SK-N-MC (cell line): ENCODE measurements around the gene ZDHHC13.

Source experiments
- DNase-seq: peaks from one replicate; pipeline ENCODE4 v3.0.0-alpha.2; 2011; ENCODE audit warnings: low read depth, low spot score
- H3K27ac ChIP-seq: fragments of 200-600 bp; sonication (generic); 2 replicates; pipeline ENCODE4 v1.5.1; 2016; ENCODE audit warnings: mixed run types
- H3K36me3 ChIP-seq: fragments of 200-600 bp; sonication (generic); 2 replicates; pipeline ENCODE4 v1.6.1; 2017; ENCODE audit warnings: antibody characterized with exemption, low read length, mixed read lengths; ENCODE audit not compliant: insufficient read depth
- H3K4me3 ChIP-seq: fragments of 200-600 bp; sonication (generic); 2 replicates; pipeline ENCODE4 v1.5.1; 2016
- H3K9ac ChIP-seq: fragments of 200-600 bp; sonication (generic); 2 replicates; pipeline ENCODE4 v1.8.0; 2017; ENCODE audit warnings: mixed run types, mixed read lengths; ENCODE audit not compliant: insufficient read length
- H3K9me3 ChIP-seq: fragments of 200-600 bp; sonication (generic); 2 replicates; pipeline ENCODE4 v1.6.1; 2017; ENCODE audit warnings: low read depth, mild to moderate bottlenecking, antibody characterized with exemption, low read length, moderate library complexity, mixed read lengths
- EZH2 ChIP-seq: fragments of 200-600 bp; sonication (generic); IDR thresholded peaks from one replicate; pipeline ENCODE4 v1.6.1; 2017; ENCODE audit warnings: antibody characterized with exemption
- FOXP2 ChIP-seq: optimal IDR thresholded peaks from 2 replicates; pipeline ENCODE3; 2011; ENCODE audit warnings: mild to moderate bottlenecking, moderate library complexity; ENCODE audit not compliant: insufficient read depth; ENCODE audit errors: extremely low read length, control extremely low read depth
- POLR2AphosphoS5 ChIP-seq: IDR thresholded peaks from 2 replicates; pipeline ENCODE4 v1.6.1; 2012; ENCODE audit warnings: mild to moderate bottlenecking, low read depth, low read length, borderline replicate concordance

The ZDHHC13 gene

DNA sequence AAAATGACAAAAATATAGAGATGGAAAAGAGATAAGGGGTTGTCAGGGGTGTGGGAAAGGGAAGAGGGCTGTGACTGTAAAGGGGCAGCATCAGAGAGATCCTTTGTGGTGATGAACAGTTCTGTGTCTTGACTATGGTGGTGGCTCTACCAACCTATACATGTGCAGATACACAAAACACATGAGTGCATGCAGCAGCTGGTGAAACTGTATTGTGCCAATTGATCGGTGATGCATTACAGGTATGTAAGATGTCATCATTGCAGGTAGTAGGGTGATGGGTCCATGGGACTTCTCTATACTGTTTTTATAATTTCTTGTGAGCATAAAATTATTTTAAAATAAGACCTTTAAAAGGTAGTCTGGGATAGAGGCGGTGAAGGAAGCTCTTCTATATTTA, 24.1 kb upstream of the ZDHHC13 start:
- Histone ChIP-seq H3K9ac (no peak overlapping the region), H3K27ac (no peak overlapping the region), H3K4me3 (no peak overlapping the region), H3K36me3 (no peaks in the 10 kb centered on the region), H3K9me3 (no peaks in the 10 kb centered on the region)
- no peak for TF ChIP-seq POLR2AphosphoS5
- no peak for TF ChIP-seq EZH2
- no peak for TF ChIP-seq FOXP2
- DNase-seq, result no peak

DNA sequence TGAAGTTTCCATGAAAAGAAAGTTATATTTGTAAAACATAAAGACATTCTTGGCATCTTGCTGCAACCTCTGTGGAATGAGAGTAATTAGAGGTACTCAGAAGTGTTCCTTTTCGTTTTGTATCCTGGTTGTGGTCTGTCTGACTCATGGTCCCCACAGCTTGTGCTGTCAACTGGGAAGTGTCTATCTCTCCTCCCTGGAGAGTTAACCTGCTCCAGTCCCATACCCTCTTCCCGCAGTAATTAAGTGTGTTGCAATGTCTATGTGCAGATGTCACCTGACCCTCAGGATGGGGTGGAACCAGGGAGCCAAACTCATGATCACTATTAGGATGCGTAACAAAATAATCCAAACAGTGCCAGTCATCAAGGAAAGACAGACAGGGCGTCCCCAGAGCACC, 23.0 kb upstream of the ZDHHC13 start:
- Histone ChIP-seq H3K27ac (no peak overlapping the region), H3K9me3 (no peaks in the 10 kb centered on the region), H3K4me3 (no peak overlapping the region), H3K36me3 (no peaks in the 10 kb centered on the region), H3K9ac (no peak overlapping the region)
- DNase-seq, result no peak
- TF ChIP-seq POLR2AphosphoS5 (no peak), EZH2 (no peak), FOXP2 (no peak)

DNA sequence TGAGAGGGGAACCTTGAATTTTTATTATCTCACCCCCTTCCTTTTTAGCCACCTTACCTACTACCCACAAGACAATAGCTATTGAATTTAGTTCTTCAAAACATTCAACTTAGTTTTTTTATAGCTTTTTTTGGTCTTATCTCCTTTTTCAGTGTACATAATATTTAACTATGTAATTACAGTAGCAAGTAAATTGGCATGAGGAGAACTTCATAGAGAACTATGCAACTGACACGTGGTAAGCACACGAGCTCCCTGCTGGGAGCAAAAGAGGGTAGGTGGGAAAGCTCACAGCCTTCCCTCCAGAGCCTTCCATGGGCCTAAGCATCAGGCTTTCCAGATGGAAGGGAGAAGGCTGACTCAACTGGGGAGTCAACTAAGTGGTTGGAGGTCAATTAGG, 22.1 kb upstream of the ZDHHC13 start:
- Histone ChIP-seq H3K9ac (no peak overlapping the region), H3K9me3 (no peaks in the 10 kb centered on the region), H3K4me3 (no peak overlapping the region), H3K36me3 (no peaks in the 10 kb centered on the region), H3K27ac (no peak overlapping the region)
- no peak for DNase-seq
- TF ChIP-seq EZH2 (no peak), FOXP2 (no peak)

DNA sequence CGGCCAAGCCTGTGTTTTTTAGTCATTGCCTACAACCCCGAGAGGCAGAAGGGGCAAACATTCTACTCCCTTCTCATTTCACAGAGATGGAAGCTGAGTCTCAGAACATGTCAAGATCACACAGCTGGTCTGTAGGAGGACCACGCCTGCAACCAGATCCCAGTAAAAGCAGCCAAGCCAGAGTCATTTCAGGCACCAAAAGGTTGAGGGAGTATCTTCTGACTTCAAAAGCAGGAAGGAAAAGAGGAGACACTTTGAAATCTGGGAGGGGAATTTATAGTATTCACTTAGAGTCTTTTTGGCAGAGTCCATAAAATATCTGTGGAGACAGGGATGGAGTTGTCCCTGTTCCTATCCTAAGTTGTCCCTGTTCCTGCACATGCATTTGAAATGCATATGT, 17.9 kb upstream of the ZDHHC13 start:
- DNase-seq, result no peak
- no peak overlapping the region for H3K4me3 ChIP-seq
- TF ChIP-seq POLR2AphosphoS5, result no peak
- TF ChIP-seq EZH2, result no peak
- no peak for TF ChIP-seq FOXP2
- H3K27ac ChIP-seq, result no peak overlapping the region
- no peaks in the 10 kb centered on the region for H3K36me3 ChIP-seq
- no peaks in the 10 kb centered on the region for H3K9me3 ChIP-seq
- no peak overlapping the region for H3K9ac ChIP-seq

DNA sequence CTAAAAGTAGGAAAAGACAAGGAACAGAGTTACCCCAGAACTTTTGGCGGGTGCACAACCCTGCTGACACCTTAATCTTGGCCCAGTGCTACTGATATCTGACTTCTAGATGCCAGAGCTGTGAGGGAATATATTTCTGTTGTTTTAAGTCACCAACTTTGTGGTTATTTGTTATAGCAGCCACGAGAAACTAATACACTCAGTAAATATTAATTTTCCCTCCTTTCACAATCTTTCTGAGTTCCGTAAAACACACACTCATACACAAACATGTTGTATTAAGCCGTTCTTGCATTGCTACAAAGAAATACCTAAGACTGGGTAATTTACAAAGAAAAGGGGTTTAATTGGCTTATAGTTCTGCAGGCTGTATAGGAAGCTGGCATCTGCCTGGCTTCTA, 16.1 kb upstream of the ZDHHC13 start:
- Histone ChIP-seq H3K9me3 (no peaks in the 10 kb centered on the region), H3K27ac (no peak overlapping the region), H3K9ac (no peak overlapping the region), H3K4me3 (no peak overlapping the region), H3K36me3 (no peaks in the 10 kb centered on the region)
- no peak for TF ChIP-seq FOXP2
- TF ChIP-seq POLR2AphosphoS5, result no peak
- no peak for TF ChIP-seq EZH2
- no peak for DNase-seq

DNA sequence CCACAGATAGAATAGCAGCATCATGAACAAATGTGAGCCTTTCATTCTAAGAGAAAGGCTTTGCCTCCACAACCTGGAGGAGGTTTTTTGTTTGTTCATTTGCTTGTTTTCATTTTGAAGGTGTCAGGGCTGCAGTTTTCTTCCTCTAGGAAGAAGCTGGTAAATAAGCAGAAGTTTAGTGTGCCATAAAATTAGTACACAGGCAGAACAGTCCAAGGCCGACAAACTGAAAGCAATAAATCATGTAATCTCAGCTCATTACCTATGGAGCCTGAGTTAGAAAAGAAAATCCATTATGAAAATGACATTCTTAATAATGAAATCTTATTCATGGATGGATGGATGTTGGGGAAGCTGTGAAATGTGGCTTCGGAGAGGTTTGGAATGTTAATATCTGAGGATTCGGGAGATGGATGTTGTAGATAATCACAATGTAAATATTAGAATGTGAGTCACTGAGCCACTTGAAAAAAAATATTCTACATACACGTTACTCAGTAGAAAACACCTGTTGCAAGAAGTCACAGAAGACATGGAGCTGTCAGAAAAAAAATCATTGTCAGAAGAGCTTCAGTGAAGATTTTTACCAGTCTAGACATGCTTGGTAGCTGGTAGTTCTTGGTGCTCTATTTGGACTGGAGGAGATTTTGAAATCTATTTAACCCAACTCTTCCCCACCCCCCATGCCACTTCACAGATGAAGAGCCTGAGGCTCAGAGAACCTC, 15.0 kb upstream of the ZDHHC13 start:
- no peak for DNase-seq
- H3K9me3 ChIP-seq, result no peaks in the 10 kb centered on the region
- no peaks in the 10 kb centered on the region for H3K36me3 ChIP-seq
- TF ChIP-seq POLR2AphosphoS5 (no peak), EZH2 (no peak), FOXP2 (no peak)
- no peak overlapping the region for H3K9ac ChIP-seq
- H3K27ac ChIP-seq, result no peak overlapping the region
- H3K4me3 ChIP-seq, result no peak overlapping the region

DNA sequence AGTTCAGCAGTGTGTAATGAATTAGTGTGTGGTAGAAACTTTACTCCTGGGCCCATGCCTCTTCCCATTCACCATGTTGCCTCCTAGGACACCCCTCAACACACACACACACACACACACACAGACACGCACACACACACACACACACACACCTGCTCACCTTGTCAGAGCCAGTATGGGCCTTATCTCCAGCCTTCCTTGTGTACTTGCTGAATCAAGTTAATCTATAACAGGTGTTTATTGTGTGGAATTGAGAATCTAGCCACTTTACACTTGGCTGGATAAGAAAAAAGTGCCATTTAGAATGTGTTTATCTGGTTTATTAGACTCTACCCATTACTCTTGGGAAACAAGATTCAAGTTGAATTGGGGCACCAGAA, 14.5 kb upstream of the ZDHHC13 start:
- Histone ChIP-seq H3K36me3 (no peaks in the 10 kb centered on the region), H3K4me3 (no peak overlapping the region), H3K27ac (no peak overlapping the region), H3K9me3 (no peaks in the 10 kb centered on the region), H3K9ac (no peak overlapping the region)
- TF ChIP-seq FOXP2 (no peak), EZH2 (no peak), POLR2AphosphoS5 (no peak)
- DNase-seq, result no peak

DNA sequence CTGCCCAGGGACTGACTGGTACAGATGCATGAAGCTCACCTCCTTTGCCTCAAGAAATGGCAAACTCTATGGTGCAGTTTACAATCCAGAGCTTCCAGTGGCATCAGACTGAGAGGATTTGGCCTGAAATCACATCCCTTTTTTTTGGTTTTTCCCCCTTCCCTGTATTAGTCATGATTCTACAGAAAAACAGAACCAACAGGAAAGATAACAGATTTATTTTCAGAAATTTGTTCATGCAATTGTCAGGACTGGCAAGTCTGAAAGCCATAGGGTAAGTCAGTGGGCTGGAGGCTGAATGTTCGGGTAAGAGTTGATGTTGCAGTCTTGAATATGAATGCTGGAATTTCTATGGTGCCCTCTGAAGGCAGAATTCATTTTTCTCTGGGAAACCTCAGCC, 12.0 kb upstream of the ZDHHC13 start:
- TF ChIP-seq POLR2AphosphoS5 (no peak), FOXP2 (no peak), EZH2 (no peak)
- H3K27ac ChIP-seq, result no peak overlapping the region
- no peaks in the 10 kb centered on the region for H3K36me3 ChIP-seq
- no peaks in the 10 kb centered on the region for H3K9me3 ChIP-seq
- DNase-seq, result no peak
- no peak overlapping the region for H3K4me3 ChIP-seq
- H3K9ac ChIP-seq, result no peak overlapping the region

DNA sequence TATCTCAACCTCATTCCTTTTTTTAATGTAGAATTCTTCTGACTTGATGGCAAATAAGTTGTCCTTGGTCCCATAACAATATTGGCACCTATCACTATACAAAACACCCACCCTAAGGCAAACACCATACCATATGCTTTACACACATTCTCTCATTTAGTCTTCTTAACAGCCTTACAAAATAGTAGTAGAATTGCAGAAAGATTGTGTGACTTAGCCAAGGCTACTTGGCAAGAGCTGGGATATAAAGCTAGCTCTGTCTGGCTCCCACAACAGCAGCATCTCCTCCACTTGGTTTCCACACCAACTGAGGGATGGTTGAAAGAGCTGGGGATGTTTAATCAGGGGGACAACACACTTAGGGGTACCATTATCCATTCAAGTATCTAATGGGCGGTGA, 9.8 kb upstream of the ZDHHC13 start:
- no peaks in the 10 kb centered on the region for H3K36me3 ChIP-seq
- H3K4me3 ChIP-seq, result no peak overlapping the region
- no peak for DNase-seq
- TF ChIP-seq EZH2 (no peak), FOXP2 (no peak), POLR2AphosphoS5 (no peak)
- no peaks in the 10 kb centered on the region for H3K9me3 ChIP-seq
- no peak overlapping the region for H3K27ac ChIP-seq
- no peak overlapping the region for H3K9ac ChIP-seq
